ENCODE data around the gene CSTF1.

CSTF1 gene

GRCh38 chr20:56392132-56392880 is at the start of gene CSTF1, which contains the start of gene AURKA:
CSTF1 (plus strand) TSS chr20:56392645; CDS start chr20:56395553, 2,908 bp downstream.
AURKA (minus strand) TSS chr20:56392215; CDS start chr20:56388197, 4,018 bp downstream.
- peak; percentile 99 for DNase-seq (ENCODE audit: low spot score)

- DNase-seq (ENCODE audit: low spot score), result no peak
Observed at GRCh38 chr20:56342783-56343182, 49.7 kb upstream of the CSTF1 start.

- no peak for DNase-seq (ENCODE audit: low spot score)
Observed at GRCh38 chr20:56343861-56344381, 48.5 kb upstream of the CSTF1 start.

GRCh38 chr20:56345911-56346310 is 46.5 kb upstream of the CSTF1 start:
- DNase-seq (ENCODE audit: low spot score), result no peak

- DNase-seq (ENCODE audit: low spot score), result no peak
Observed at GRCh38 chr20:56347628-56348304, 44.7 kb upstream of the CSTF1 start.

- no peak for DNase-seq (ENCODE audit: low spot score)
Observed at GRCh38 chr20:56348305-56348693, 44.1 kb upstream of the CSTF1 start.

GRCh38 chr20:56348746-56349145 is 43.7 kb upstream of the CSTF1 start:
- no peak for DNase-seq (ENCODE audit: low spot score)

GRCh38 chr20:56350842-56351241 is 41.6 kb upstream of the CSTF1 start:
- no peak for DNase-seq (ENCODE audit: low spot score)

GRCh38 chr20:56352345-56353055 is 39.9 kb upstream of the CSTF1 start:
- no peak for DNase-seq (ENCODE audit: low spot score)

DNA sequence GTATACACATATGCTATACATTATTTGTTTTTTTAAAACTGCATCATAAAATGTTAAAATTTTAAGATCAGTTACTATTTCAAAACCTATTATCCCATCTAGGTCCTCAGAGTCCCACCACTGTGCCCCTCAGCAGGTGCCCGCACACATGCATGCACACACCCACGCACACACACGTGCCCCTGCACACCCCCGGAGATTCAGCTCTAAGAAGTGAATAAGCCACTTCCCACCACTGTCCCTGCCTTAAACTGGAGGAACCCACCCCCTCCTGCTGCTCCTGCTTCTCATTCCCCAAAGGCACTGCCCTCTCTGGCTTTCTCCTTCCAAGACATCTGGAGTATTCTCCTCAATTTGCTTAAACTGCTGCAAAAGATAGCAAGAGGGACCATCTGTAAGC is 39.1 kb upstream of the CSTF1 start:
- DNase-seq (ENCODE audit: low spot score), result no peak

DNA sequence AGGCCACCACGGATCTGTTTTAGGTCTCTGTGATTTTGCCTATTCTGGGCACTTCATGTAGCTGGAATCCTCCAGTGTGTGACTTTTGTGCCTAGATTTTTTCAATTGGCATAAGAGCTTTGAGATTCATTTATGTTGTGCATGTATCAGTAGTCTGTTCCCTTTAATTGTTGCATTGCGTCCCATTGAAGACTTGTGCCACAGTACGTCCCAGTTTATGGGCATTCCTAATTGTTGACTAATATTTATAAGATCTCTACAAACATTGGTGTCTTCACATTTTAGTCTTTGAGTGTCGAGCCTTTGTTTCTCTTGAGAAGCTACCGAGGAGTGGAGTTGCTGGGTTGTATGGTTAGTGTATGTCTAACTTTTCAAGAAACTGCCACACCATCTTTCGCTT is 34.4 kb upstream of the CSTF1 start:
- no peak for DNase-seq (ENCODE audit: low spot score)

GRCh38 chr20:56358600-56359211 is 33.7 kb upstream of the CSTF1 start, which contains the start of gene FAM210B:
FAM210B (plus strand) TSS chr20:56358974; CDS start chr20:56359006, 32 bp downstream.
- peak; percentile 86 for DNase-seq (ENCODE audit: low spot score)

DNA sequence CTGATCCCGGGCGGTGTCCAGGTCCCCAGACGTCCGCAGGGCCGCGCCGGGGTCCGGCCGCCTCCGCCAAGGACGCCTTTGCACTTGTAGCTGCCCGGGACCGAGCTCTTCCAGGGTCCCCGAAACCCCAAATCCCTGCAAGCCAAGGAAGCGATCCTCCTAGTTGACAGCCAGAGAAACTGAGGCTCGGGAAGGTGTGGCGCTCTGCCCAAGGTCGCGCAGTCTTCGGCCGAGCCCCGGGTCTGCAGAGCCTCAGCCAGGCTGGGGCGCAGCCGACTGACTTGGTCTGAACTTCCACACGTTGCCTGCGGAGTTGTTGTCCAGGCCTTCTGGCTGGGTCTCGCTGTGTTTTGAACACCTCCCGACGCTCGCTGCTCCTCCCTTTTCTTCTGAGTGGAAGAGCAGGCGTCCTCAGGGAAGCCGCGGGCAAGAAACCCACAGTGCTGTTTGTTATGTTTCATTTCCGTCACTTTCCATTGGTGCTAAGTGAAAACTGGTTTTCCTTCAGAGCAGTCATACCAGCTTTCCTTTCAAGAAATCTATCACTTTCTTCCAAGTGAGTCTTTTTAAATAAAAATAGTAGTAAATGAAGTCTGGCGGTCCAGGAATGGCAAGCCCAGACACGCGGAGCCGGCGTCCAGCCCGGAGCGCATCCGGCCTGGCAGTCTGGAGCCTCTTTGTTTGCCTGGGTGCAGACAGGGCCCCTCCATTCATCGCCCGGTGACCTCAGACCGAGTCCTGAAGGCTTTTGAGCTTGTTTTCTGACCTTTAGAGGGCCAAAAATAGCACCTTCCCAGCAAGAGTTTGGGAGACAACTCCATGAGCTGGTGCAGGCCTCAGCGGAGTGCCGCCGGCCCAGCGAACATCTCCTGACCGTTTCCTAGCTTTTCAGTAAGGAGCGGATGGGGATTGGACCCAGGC is 33.0 kb upstream of the CSTF1 start:
- DNase-seq (ENCODE audit: low spot score), result no peak

DNA sequence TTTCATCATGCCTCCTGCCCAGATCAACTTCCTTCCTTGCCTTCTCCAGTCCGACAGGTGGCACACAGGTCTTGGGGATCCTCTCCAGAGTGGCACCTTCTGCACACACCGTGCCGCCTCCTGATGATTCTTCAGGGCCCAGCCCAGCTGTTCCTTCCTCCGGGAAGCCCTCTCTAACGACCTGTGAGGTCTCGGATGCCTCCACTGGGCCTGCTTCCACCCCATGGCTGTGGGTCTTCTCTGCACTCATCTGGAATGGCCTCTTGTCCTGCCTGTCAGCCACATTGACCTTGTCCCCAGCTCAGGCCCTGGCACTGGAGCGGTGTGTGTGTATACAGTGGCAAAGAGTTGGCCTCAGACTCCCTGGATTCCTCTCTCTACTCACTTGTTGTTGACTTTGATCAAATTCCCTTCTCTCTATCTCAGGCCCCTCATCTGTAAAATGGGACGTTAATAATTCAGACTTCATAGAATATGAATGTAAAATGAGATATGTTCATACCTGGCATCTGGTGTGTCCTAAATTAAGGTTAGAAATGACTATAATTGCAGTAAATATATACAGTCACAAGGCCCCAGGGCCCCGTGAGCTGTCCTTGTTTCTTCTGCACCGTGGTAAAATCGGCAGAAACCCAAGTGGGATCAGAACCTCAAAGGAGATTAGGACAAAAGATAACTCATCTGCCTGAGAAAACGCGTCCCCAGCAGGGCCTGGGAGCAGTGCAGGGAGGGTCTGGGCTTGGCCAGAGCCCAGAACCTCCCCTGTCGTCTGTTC is 32.1 kb upstream of the CSTF1 start:
- no peak for DNase-seq (ENCODE audit: low spot score)

DNA sequence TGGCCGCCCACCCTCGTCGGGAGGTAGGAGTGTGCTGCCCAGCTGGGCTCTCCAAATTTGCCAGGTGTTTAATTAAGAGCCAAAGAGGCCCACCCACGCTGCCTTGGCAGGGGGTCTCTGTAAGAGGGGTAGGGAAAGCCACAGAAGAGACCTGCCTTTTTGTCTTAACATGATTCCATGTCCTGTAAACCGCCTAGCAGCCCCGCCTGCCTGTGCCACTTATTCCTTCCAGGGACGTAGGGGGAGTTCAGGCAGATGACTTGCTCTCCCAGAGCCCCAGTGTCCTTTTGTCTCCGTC is 31.6 kb upstream of the CSTF1 start:
- DNase-seq (ENCODE audit: low spot score), result no peak

DNA sequence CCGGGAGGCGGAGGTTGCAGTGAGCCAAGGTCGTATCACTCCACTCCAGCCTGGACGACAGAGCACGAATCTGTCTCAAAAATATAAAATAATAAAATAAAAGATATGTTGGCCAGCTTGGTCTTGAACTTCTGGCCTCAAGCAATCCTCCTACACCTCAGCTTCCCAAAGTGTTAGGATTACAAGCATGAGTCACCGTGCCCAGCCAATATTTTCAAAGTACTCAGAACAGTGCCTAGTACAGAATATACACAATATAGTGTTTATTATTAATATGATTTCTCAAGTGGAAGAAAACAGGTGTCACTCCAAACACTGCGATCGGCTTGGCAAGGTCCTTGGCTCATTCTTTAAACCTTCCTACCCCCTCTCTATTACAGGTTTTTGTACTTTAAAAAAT is 30.5 kb upstream of the CSTF1 start:
- no peak for DNase-seq (ENCODE audit: low spot score)

DNA sequence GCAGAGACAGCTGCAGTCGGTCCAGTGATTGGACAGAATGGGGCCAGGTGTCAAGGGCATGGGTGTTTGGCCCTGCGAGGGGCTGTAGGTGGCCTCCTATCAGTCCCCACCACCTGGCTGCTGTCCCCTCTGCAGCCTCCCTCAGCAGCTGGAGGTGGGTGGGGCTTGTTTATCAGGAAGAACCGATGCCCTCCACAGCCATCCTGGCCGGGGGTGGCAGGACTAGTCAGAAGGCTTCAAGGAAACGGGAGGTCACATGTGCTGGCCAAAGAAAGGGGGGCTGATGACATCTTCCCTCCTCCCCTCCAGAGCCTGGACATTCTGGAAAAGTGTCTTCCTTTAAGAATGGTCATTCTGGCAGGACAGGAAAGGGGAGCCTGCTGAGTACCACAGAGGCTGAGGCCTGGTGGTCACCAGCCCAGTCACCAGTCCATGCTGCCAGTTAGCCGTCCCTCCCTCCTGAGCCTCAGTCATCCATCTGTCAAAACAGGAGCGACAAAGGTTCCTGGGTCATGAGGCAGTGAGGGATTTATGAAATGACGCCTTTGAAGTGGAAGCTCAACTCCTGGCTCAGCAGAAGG is 29.5 kb upstream of the CSTF1 start:
- DNase-seq (ENCODE audit: low spot score), result no peak

GRCh38 chr20:56363491-56363890 is 29.0 kb upstream of the CSTF1 start:
- no peak for DNase-seq (ENCODE audit: low spot score)

- no peak for DNase-seq (ENCODE audit: low spot score)
Observed at GRCh38 chr20:56368351-56369134, 23.9 kb upstream of the CSTF1 start.
